ENCODE results near the gene FOXL2NB. TPM values are rescaled to one million over a fixed set of nuclear protein-coding genes. Genes with fewer than 3 reads are reported as not detected.

Gene FOXL2NB
- total and polyA plus RNA-seq, 9 donors = 0.05 to 0.13 (median 0.08) TPM; not detected in 5

Other genes with a start within 250 kb of the FOXL2NB start
- gene PIK3CB, start 112.3 kb upstream of the FOXL2NB start, total RNA-seq = 8.0 TPM
- 10 to 100 TPM in 4 of 8 donors, 1 to 10 TPM in 4; 9.4 to 16.3 (median 10.3) TPM for gene PIK3CB, start 112.3 kb upstream of the FOXL2NB start, polyA plus RNA-seq (ENCODE audit: insufficient read depth in 1 of 8, insufficient read length in 8 of 8, low replicate concordance in 1 of 8)
- not detected for gene FOXL2, start 80 bp upstream of the FOXL2NB start, total RNA-seq
- under 1 TPM in 3 of 8 donors, not detected in 5; 0.05 to 0.09 (median 0.05) TPM for gene FOXL2, start 80 bp upstream of the FOXL2NB start, polyA plus RNA-seq (ENCODE audit: insufficient read depth in 1 of 8, insufficient read length in 8 of 8, low replicate concordance in 1 of 8)
- not detected for gene PRR23A, start 59.1 kb downstream of the FOXL2NB start, total RNA-seq
- gene PRR23A, start 59.1 kb downstream of the FOXL2NB start, polyA plus RNA-seq (ENCODE audit: insufficient read depth in 1 of 8, insufficient read length in 8 of 8, low replicate concordance in 1 of 8) = not detected
- not detected for gene PRR23B, start 73.7 kb downstream of the FOXL2NB start, total RNA-seq
- gene PRR23B, start 73.7 kb downstream of the FOXL2NB start, polyA plus RNA-seq (ENCODE audit: insufficient read depth in 1 of 8, insufficient read length in 8 of 8, low replicate concordance in 1 of 8) = under 1 TPM in 1 of 8 donors, not detected in 7; 0.19 TPM
- not detected for gene PRR23C, start 97.7 kb downstream of the FOXL2NB start, total RNA-seq
- not detected for gene PRR23C, start 97.7 kb downstream of the FOXL2NB start, polyA plus RNA-seq (ENCODE audit: insufficient read depth in 1 of 8, insufficient read length in 8 of 8, low replicate concordance in 1 of 8)

All from muscle of leg (tissue), 9 donors.